ENCODE measurements around the gene GUCY2D. TPM values are rescaled to one million over a fixed set of nuclear protein-coding genes. Genes with fewer than 3 reads are reported as not detected.
"Not testable (repeated sequence)": the region's sequence is repeated elsewhere in the genome, so short reads cannot be mapped to it uniquely, and the experiment has no call there.

The GUCY2D gene
- total and polyA plus RNA-seq, 9 donors, result under 0.01 to 0.11 (median 0.04) TPM; not detected in 6

- 15% methylated on average over 4 of the region's 12 CpGs for WGBS (ENCODE audit: insufficient coverage)
- Histone ChIP-seq H3K4me3 (ENCODE audit: low read length) (peak overlapping the region; percentile 34), H3K4me1 (ENCODE audit: control insufficient read depth, insufficient read depth, low read length) (peaks cover 16% of the 10 kb centered on the region), H3K27ac (ENCODE audit: low read length) (no peak overlapping the region), H3K36me3 (ENCODE audit: control insufficient read depth, insufficient read depth, low read length) (no peaks in the 10 kb centered on the region), H3K9me3 (replicated peaks; ENCODE audit: control insufficient read depth, low read depth, low read length) (no peaks in the 10 kb centered on the region), H3K27me3 (ENCODE audit: control insufficient read depth, insufficient read depth, low read length) (peaks cover 63% of the 10 kb centered on the region)
- DNase-seq, result peak; percentile 42
Observed at GRCh38 chr17:8016632-8017424, 14.4 kb downstream of the GUCY2D start.

- Histone ChIP-seq H3K4me1 (ENCODE audit: control insufficient read depth, insufficient read depth, low read length) (peaks cover 22% of the 10 kb centered on the region), H3K27me3 (ENCODE audit: control insufficient read depth, insufficient read depth, low read length) (peaks cover 47% of the 10 kb centered on the region), H3K4me3 (ENCODE audit: low read length) (no peak overlapping the region), H3K36me3 (ENCODE audit: control insufficient read depth, insufficient read depth, low read length) (no peaks in the 10 kb centered on the region), H3K9me3 (replicated peaks; ENCODE audit: control insufficient read depth, low read depth, low read length) (no peaks in the 10 kb centered on the region), H3K27ac (ENCODE audit: low read length) (no peak overlapping the region)
- WGBS (ENCODE audit: insufficient coverage), result no CpG with 5 or more reads among the region's 3 CpGs
- no peak for DNase-seq
Observed at GRCh38 chr17:8018436-8018835, 16.0 kb downstream of the GUCY2D start.

- DNase-seq, result no peak
- H3K36me3 ChIP-seq (ENCODE audit: control insufficient read depth, insufficient read depth, low read length), result no peaks in the 10 kb centered on the region
- peaks cover 40% of the 10 kb centered on the region for H3K27me3 ChIP-seq (ENCODE audit: control insufficient read depth, insufficient read depth, low read length)
- H3K27ac ChIP-seq (ENCODE audit: low read length), result no peak overlapping the region
- no peak overlapping the region for H3K4me3 ChIP-seq (ENCODE audit: low read length)
- peaks cover 22% of the 10 kb centered on the region for H3K4me1 ChIP-seq (ENCODE audit: control insufficient read depth, insufficient read depth, low read length)
- WGBS (ENCODE audit: insufficient coverage), result no CpG with 5 or more reads among the region's 5 CpGs
- H3K9me3 ChIP-seq (replicated peaks; ENCODE audit: control insufficient read depth, low read depth, low read length), result no peaks in the 10 kb centered on the region
Observed at GRCh38 chr17:8019166-8019565, 16.8 kb downstream of the GUCY2D start.

- Histone ChIP-seq H3K4me1 (ENCODE audit: control insufficient read depth, insufficient read depth, low read length) (peaks cover 22% of the 10 kb centered on the region), H3K27me3 (ENCODE audit: control insufficient read depth, insufficient read depth, low read length) (peaks cover 35% of the 10 kb centered on the region)
- 71% methylated on average over 6 of the region's 16 CpGs for WGBS (ENCODE audit: insufficient coverage)
Observed at GRCh38 chr17:8019665-8020650, 17.5 kb downstream of the GUCY2D start.

GRCh38 chr17:8020776-8021564 is 18.6 kb downstream of the GUCY2D start:
- no peak overlapping the region for H3K4me3 ChIP-seq (ENCODE audit: low read length)
- WGBS (ENCODE audit: insufficient coverage), result 63% methylated on average over 4 of the region's 9 CpGs
- no peaks in the 10 kb centered on the region for H3K36me3 ChIP-seq (ENCODE audit: control insufficient read depth, insufficient read depth, low read length)
- no peaks in the 10 kb centered on the region for H3K9me3 ChIP-seq (replicated peaks; ENCODE audit: control insufficient read depth, low read depth, low read length)
- peaks cover 18% of the 10 kb centered on the region for H3K4me1 ChIP-seq (ENCODE audit: control insufficient read depth, insufficient read depth, low read length)
- peaks cover 26% of the 10 kb centered on the region for H3K27me3 ChIP-seq (ENCODE audit: control insufficient read depth, insufficient read depth, low read length)
- no peak for DNase-seq
- H3K27ac ChIP-seq (ENCODE audit: low read length), result no peak overlapping the region

More at GRCh38 chr17:8019665-8020650, 17.5 kb downstream of the GUCY2D start:
- Histone ChIP-seq H3K9me3 (replicated peaks; ENCODE audit: control insufficient read depth, low read depth, low read length) (no peaks in the 10 kb centered on the region), H3K27ac (ENCODE audit: low read length) (no peak overlapping the region), H3K4me3 (ENCODE audit: low read length) (no peak overlapping the region), H3K36me3 (ENCODE audit: control insufficient read depth, insufficient read depth, low read length) (no peaks in the 10 kb centered on the region)
- no peak for DNase-seq

- no peak for DNase-seq
- no peaks in the 10 kb centered on the region for H3K9me3 ChIP-seq (replicated peaks; ENCODE audit: control insufficient read depth, low read depth, low read length)
- H3K36me3 ChIP-seq (ENCODE audit: control insufficient read depth, insufficient read depth, low read length), result no peaks in the 10 kb centered on the region
- peak overlapping the region; percentile 7 for H3K27ac ChIP-seq (ENCODE audit: low read length)
- no peak overlapping the region for H3K4me3 ChIP-seq (ENCODE audit: low read length)
- H3K4me1 ChIP-seq (ENCODE audit: control insufficient read depth, insufficient read depth, low read length), result peaks cover 10% of the 10 kb centered on the region
- WGBS (ENCODE audit: insufficient coverage), result 89% methylated on average over 8 of the region's 13 CpGs
- peaks cover 18% of the 10 kb centered on the region for H3K27me3 ChIP-seq (ENCODE audit: control insufficient read depth, insufficient read depth, low read length)
Observed at GRCh38 chr17:8021565-8022359, 19.3 kb downstream of the GUCY2D start.

- Histone ChIP-seq H3K27ac (ENCODE audit: low read length) (peak overlapping the region; percentile 7), H3K27me3 (ENCODE audit: control insufficient read depth, insufficient read depth, low read length) (peaks cover 18% of the 10 kb centered on the region), H3K36me3 (ENCODE audit: control insufficient read depth, insufficient read depth, low read length) (no peaks in the 10 kb centered on the region), H3K9me3 (replicated peaks; ENCODE audit: control insufficient read depth, low read depth, low read length) (no peaks in the 10 kb centered on the region), H3K4me1 (ENCODE audit: control insufficient read depth, insufficient read depth, low read length) (peaks cover 6% of the 10 kb centered on the region), H3K4me3 (ENCODE audit: low read length) (no peak overlapping the region)
- WGBS (ENCODE audit: insufficient coverage), result 50% methylated on average over 3 of the region's 4 CpGs
- DNase-seq, result peak; percentile 46
Observed at GRCh38 chr17:8022360-8023003, 20.1 kb downstream of the GUCY2D start.

GRCh38 chr17:8024161-8024560 is 21.7 kb downstream of the GUCY2D start:
- not testable (repeated sequence) for H3K4me3 ChIP-seq (ENCODE audit: low read length); H3K9me3 ChIP-seq (replicated peaks; ENCODE audit: control insufficient read depth, low read depth, low read length); H3K4me1 ChIP-seq (ENCODE audit: control insufficient read depth, insufficient read depth, low read length); H3K36me3 ChIP-seq (ENCODE audit: control insufficient read depth, insufficient read depth, low read length); H3K27ac ChIP-seq (ENCODE audit: low read length)
- H3K27me3 ChIP-seq (ENCODE audit: control insufficient read depth, insufficient read depth, low read length), result peaks cover 17% of the 10 kb centered on the region
- peak; percentile 31 for DNase-seq
- WGBS (ENCODE audit: insufficient coverage), result no CpG with 5 or more reads among the region's 6 CpGs

Data from muscle of leg (tissue), 11 donors.